ENCODE data around the gene BICDL1.

Gene BICDL1

DNA sequence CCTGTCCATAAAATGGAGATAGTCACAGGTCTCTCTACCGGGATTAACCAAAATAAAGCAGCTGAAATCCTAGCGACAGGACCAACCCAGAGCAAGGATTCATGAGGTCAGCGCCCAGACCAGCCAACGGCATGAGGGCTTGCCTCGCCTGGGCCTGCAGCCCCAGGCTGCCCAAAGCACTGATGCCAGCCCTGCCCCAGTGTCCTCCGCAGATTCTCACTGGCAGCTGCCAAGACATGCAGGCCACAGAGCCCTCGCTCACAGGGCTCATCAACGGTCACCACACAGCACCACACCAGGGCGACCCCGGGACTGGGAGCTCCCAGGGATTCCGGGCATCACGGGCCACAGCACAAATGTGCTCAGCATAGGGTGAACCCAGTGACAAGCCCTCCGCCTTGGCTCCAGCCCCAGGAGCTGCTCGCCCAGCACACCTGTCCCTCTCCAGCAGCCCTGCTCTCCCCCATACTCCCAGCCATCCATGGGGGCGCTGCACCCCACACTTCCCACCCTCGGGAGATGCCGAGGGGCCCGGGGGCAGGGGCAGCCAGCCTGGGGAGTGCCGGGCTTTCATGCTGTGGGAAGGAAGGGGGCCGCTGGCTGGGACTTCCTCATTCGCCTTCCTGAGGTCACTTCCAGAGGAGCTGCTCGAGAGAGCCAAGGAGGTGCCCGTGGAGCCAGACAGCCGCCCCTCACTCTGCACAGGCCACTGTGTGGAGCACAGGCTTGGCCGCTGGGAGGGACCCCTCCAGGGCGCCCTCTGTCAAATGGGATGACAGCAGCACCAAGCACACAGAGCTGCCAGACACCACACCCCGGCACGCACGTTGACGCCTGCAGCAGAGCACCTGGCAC lies 113.4 kb downstream of the BICDL1 start:
- ATAC-seq = no peak
- no peak for DNase-seq

DNA sequence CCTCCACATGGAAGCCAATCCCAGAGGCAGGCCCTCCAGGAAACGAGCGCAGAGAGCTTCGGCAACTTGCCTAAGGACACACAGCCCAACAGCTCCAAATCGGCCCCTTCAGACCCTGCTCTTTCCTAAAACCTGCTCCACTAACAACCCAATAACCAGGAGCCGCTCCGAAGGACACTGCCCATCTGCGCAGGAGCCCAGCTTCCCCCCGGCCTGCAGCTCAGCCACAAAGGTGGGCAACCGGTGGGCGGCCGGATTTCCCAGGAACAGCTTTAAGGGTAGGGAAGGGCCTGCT lies 114.0 kb downstream of the BICDL1 start:
- DNase-seq = no peak
- no peak for ATAC-seq

DNA sequence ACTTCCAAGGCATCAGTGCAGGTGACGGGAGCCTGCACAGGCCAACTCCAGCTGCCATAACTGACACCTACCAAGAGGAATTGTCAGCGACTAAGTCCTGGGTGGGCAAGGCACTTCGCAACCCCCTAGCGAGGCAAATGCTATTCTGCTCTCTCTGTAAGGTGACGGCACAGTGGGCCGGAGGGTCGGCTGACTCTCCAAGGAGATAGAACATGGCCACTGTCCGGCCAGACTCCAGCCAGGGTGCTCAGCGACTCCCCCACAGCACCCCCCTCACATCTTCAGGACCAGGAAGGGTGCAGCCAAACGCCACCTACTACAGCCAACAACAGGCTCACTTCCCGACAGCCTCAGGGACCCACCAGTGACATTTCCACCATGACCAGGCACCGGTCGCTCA lies 114.3 kb downstream of the BICDL1 start:
- no peak for ATAC-seq
- DNase-seq = no peak

DNA sequence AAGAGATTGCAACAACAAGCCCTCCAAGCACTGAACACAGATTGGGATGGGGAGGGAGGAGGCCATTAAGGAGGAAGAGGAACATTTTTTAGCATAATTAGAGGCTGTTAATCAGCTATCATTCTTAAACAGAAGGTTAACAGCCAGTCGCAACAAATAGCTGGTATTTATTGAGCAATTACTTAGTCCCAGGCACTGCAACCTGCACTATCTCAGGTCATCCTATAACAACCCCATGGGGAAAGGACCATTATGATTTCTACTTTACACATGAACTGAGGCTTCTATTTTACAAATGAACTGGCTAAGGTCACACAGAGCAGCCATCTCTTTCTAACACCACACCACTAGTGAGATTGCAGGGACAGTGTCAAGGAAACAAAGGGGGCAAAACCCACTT lies 117.1 kb downstream of the BICDL1 start:
- ATAC-seq (no peak), DNase-seq (no peak)

GRCh38 chr12:120109570-120110267 lies 120.7 kb downstream of the BICDL1 start:
- DNase-seq = no peak

GRCh38 chr12:120110550-120111501 lies 121.8 kb downstream of the BICDL1 start:
- peak; percentile 73 for ATAC-seq
- DNase-seq = peak; percentile 52

More at GRCh38 chr12:120109570-120110267, 120.7 kb downstream of the BICDL1 start:
- no peak for ATAC-seq

GRCh38 chr12:120115066-120115465 lies 126.0 kb downstream of the BICDL1 start:
- no peak for DNase-seq
- ATAC-seq = no peak

- DNase-seq (peak; percentile 52), ATAC-seq (peak; percentile 2)
These were observed 126.8 kb downstream of the BICDL1 start for GRCh38 chr12:120115692-120116440.

DNA sequence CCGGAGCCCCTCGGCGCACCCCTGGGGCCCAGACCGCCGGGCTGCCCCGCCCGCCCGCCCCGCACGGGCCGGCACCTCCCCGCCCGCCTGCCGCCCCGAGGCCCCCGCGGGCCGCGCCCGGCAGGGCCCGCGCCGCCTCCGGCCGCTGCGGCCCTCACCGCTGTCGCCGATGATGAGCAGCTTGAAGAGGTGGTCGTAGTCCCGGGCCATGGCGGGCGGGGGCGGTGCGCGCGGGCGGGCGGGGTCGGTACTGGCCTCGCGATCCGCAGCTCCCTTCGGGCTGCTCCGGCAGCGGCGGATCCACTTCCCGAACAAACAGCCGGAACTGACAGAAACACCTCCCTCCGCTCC lies 127.4 kb downstream of the BICDL1 start, which contains the start of gene RAB35:
Gene RAB35 (minus strand): TSS at position 313 of the 351 bp plus-strand sequence. CDS start 103 bp downstream, at position 210.
- DNase-seq = no peak
- ATAC-seq = no peak

- DNase-seq (peak; percentile 99), ATAC-seq (peak; percentile 72)
These were observed 128.0 kb downstream of the BICDL1 start for GRCh38 chr12:120116792-120117651.

DNA sequence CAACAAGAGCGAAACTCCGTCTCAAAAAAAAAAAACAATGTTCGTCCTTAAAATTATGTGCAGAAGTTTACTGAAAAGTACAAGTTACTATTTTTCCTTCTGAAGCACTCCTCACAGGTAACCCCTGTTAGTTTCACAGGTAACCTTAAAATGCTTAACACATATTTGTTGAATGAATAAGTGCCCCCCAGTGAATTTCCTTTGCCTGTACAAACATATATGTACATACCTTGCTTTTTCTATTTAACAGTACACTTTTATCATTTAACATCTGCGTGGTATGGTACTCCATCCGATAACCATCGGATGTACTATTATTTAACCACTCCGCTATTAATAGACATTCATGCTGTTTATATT lies 128.9 kb downstream of the BICDL1 start:
- DNase-seq (no peak), ATAC-seq (no peak)

- ATAC-seq (no peak), DNase-seq (no peak)
These were observed 129.5 kb downstream of the BICDL1 start for GRCh38 chr12:120118321-120119061.

GRCh38 chr12:120119271-120119973 lies 130.4 kb downstream of the BICDL1 start:
- peak; percentile 35 for DNase-seq
- ATAC-seq = peak; percentile 62

- no peak for DNase-seq
- ATAC-seq = no peak
These were observed 132.3 kb downstream of the BICDL1 start for GRCh38 chr12:120121343-120121742.

DNA sequence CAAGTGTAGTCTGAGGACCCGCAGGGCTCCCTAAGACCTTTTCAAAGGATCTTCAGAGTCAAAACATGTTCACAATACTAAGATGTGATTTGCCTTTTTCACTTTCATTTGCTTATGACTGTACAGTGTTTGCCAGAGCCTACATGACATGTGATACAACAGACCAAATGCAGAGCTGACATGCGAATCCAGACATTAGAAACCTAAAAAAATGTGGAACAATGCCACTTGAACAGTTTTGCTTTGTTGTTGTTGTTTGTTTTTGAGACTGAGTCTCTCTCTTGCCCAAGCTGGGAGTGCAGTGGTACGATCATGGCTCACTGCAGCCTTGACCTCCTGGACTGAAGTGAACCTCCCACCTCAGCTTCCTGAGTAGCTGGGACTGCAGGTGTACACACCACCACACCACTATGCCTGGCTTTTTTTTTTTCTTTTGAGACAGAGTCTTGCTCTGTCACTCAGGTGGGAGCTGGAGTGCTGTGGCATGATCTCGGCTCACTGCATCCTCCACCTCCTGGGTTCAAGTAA lies 132.8 kb downstream of the BICDL1 start:
- no peak for DNase-seq
- peak; percentile 53 for ATAC-seq

- DNase-seq (no peak), ATAC-seq (no peak)
These were observed 136.0 kb downstream of the BICDL1 start for GRCh38 chr12:120125029-120125428.

DNA sequence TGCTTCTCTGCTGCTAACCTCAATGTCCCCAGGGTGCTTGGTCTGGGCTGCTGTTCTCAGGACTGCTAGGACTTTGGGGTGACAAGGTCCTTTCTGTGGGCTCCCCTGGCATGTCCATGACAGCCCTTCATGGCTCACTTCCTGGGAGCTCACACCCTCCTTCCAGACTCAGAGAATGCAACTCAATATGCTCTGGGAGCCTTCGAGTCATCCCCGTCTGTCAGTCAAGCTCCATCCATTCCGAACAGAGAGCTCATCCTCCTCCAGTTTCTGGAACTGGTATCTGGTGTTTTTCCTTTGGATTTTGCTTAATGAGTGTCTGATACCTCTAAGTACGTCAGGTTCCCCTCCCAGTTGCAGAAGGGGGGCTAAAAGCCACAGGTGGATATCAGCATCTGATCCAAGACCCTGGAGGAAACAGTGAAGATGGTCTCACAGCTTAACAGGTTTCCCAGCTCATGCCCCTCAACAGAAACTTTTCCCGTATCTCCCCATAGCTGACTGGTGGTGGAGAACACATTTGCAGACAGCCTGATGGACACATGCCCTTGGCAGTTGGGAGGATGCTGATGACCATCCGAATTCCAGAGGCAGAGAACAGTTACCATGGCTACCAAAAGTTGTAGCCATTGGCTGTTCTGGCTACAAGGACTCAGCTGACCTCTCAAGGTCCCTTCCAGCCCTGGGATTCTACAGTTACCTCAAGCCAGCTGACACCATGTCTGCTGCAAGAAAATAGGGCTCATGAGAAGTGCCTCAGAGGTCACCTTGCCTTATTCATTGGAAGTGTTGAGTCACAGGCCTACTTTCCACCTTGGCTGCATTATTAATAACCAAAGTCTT lies 137.0 kb downstream of the BICDL1 start:
- DNase-seq (peak; percentile 35), ATAC-seq (peak; percentile 46)

DNA sequence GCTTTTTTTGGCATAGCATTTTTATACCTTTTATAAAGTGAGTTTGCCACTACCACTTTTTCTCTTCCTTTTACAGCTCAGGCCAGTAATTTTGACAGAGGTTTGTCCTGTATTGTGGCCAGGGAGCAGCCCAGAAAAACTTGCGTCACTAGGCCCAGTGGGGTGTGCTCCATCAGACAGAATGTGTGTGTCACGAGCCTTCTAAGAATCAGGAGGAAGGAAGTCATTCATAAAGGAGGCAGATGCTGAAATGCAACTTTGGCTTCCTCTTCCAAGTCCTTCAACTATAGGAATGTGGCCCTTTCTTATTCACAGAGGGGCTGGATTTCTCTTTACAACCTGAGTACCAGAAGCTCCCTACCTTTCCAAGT lies 137.6 kb downstream of the BICDL1 start:
- ATAC-seq (peak; percentile 33), DNase-seq (no peak)
